ENCODE results near the gene ZNF641.

Gene ZNF641

GRCh38 chr12:48374164-48374563, 23.4 kb upstream of the ZNF641 start:
- H3K79me2 ChIP-seq (ENCODE audit: insufficient read depth, low read depth): no peaks in the 10 kb centered on the region
- TF ChIP-seq CTCF (conservative IDR thresholded peaks at IDR 0.05; ENCODE audit: low read depth, low read length): no peak
- no peak overlapping the region for H2AFZ ChIP-seq (ENCODE audit: low read depth)
- no peaks in the 10 kb centered on the region for H3K36me3 ChIP-seq (ENCODE audit: insufficient read depth)
- H3K9ac ChIP-seq: no peak overlapping the region
- no peak overlapping the region for H3K27ac ChIP-seq
- no peak overlapping the region for H3K4me3 ChIP-seq (IDR thresholded peaks at IDR 0.05; ENCODE audit: insufficient read depth, low read depth, low read length)
- no peak overlapping the region for H3K4me2 ChIP-seq
- no peaks in the 10 kb centered on the region for H4K20me1 ChIP-seq (ENCODE audit: insufficient read depth)
- no peaks in the 10 kb centered on the region for H3K27me3 ChIP-seq (ENCODE audit: insufficient read depth, low read depth)
- H3K4me1 ChIP-seq (ENCODE audit: low read depth, poor library complexity, severe bottlenecking): no peaks in the 10 kb centered on the region

- Histone ChIP-seq H3K4me1 (ENCODE audit: low read depth, poor library complexity, severe bottlenecking) (no peaks in the 10 kb centered on the region), H2AFZ (ENCODE audit: low read depth) (no peak overlapping the region), H3K4me3 (IDR thresholded peaks at IDR 0.05; ENCODE audit: insufficient read depth, low read depth, low read length) (no peak overlapping the region), H3K27ac (no peak overlapping the region), H4K20me1 (ENCODE audit: insufficient read depth) (no peaks in the 10 kb centered on the region), H3K4me2 (no peak overlapping the region), H3K9ac (no peak overlapping the region), H3K27me3 (ENCODE audit: insufficient read depth, low read depth) (no peaks in the 10 kb centered on the region), H3K79me2 (ENCODE audit: insufficient read depth, low read depth) (no peaks in the 10 kb centered on the region), H3K36me3 (ENCODE audit: insufficient read depth) (no peaks in the 10 kb centered on the region)
- TF ChIP-seq CTCF (conservative IDR thresholded peaks at IDR 0.05; ENCODE audit: low read depth, low read length): no peak
Measured at GRCh38 chr12:48366131-48366530, 15.4 kb upstream of the ZNF641 start.

GRCh38 chr12:48361664-48362339, 11.1 kb upstream of the ZNF641 start:
- no peak for TF ChIP-seq CTCF (conservative IDR thresholded peaks at IDR 0.05; ENCODE audit: low read depth, low read length)
- no peaks in the 10 kb centered on the region for H3K4me1 ChIP-seq (ENCODE audit: low read depth, poor library complexity, severe bottlenecking)
- no peaks in the 10 kb centered on the region for H3K27me3 ChIP-seq (ENCODE audit: insufficient read depth, low read depth)

GRCh38 chr12:48358937-48359513, 8.3 kb upstream of the ZNF641 start:
- TF ChIP-seq CTCF (conservative IDR thresholded peaks at IDR 0.05; ENCODE audit: low read depth, low read length): no peak
- Histone ChIP-seq H2AFZ (ENCODE audit: low read depth) (no peak overlapping the region), H4K20me1 (ENCODE audit: insufficient read depth) (no peaks in the 10 kb centered on the region), H3K27me3 (ENCODE audit: insufficient read depth, low read depth) (no peaks in the 10 kb centered on the region), H3K79me2 (ENCODE audit: insufficient read depth, low read depth) (no peaks in the 10 kb centered on the region), H3K4me3 (IDR thresholded peaks at IDR 0.05; ENCODE audit: insufficient read depth, low read depth, low read length) (no peak overlapping the region), H3K4me1 (ENCODE audit: low read depth, poor library complexity, severe bottlenecking) (no peaks in the 10 kb centered on the region), H3K36me3 (ENCODE audit: insufficient read depth) (no peaks in the 10 kb centered on the region), H3K9ac (no peak overlapping the region), H3K27ac (no peak overlapping the region), H3K4me2 (no peak overlapping the region)

More at GRCh38 chr12:48361664-48362339, 11.1 kb upstream of the ZNF641 start:
- Histone ChIP-seq H3K79me2 (ENCODE audit: insufficient read depth, low read depth) (no peaks in the 10 kb centered on the region), H3K9ac (no peak overlapping the region), H3K4me2 (no peak overlapping the region), H3K4me3 (IDR thresholded peaks at IDR 0.05; ENCODE audit: insufficient read depth, low read depth, low read length) (no peak overlapping the region), H3K27ac (no peak overlapping the region), H4K20me1 (ENCODE audit: insufficient read depth) (no peaks in the 10 kb centered on the region), H2AFZ (ENCODE audit: low read depth) (no peak overlapping the region), H3K36me3 (ENCODE audit: insufficient read depth) (no peaks in the 10 kb centered on the region)

Measured in KMS-11 (cell line).